GM06990 (cell line): ENCODE data around the gene HSPB3.

Experiments
- DNase-seq: peaks from one replicate; pipeline ENCODE4 v3.0.0-alpha.2; 2011; ENCODE audit not compliant: insufficient read length; ENCODE audit errors: extremely low read depth
- H3K27me3 ChIP-seq: replicated peaks from 2 replicates; pipeline ENCODE4 v1.6.0; 2011; ENCODE audit warnings: low read length; ENCODE audit not compliant: control insufficient read depth, insufficient read depth
- H3K36me3 ChIP-seq: 2 replicates; pipeline ENCODE4 v1.5.1; 2011; ENCODE audit warnings: low read length; ENCODE audit not compliant: control insufficient read depth, insufficient read depth
- H3K4me3 ChIP-seq: replicated peaks from 2 replicates; pipeline ENCODE4 v1.5.1; 2011; ENCODE audit warnings: low read depth, mild to moderate bottlenecking, control low read depth, low read length
- CTCF ChIP-seq: IDR thresholded peaks from 2 replicates; pipeline ENCODE4 v1.5.1; 2011; ENCODE audit warnings: low read length, control low read depth, mild to moderate bottlenecking, inconsistent platforms; ENCODE audit not compliant: insufficient read depth, poor library complexity, severe bottlenecking

HSPB3 gene

GRCh38 chr5:54446379-54446732, 9.1 kb upstream of the HSPB3 start:
- no peak for DNase-seq
- H3K4me3 ChIP-seq = no peak overlapping the region
- H3K27me3 ChIP-seq = no peaks in the 10 kb centered on the region; the same call in 1 of the 2 replicates
- no peak for TF ChIP-seq CTCF
- no peaks in the 10 kb centered on the region for H3K36me3 ChIP-seq

- no peak for TF ChIP-seq CTCF
- no peak for DNase-seq
- no peaks in the 10 kb centered on the region; the same call in 1 of the 2 replicates for H3K27me3 ChIP-seq
- H3K4me3 ChIP-seq = no peak overlapping the region
- no peaks in the 10 kb centered on the region for H3K36me3 ChIP-seq
Observed at GRCh38 chr5:54449923-54450322, 5.6 kb upstream of the HSPB3 start.

- Histone ChIP-seq H3K36me3 (no peaks in the 10 kb centered on the region), H3K27me3 (no peaks in the 10 kb centered on the region; the same call in 1 of the 2 replicates), H3K4me3 (no peak overlapping the region)
- TF ChIP-seq CTCF = no peak
- no peak for DNase-seq
Observed at GRCh38 chr5:54450542-54450941, 5.0 kb upstream of the HSPB3 start.

GRCh38 chr5:54453046-54453445, 2.5 kb upstream of the HSPB3 start:
- peaks cover 2% of the 10 kb centered on the region for H3K27me3 ChIP-seq
- no peak for DNase-seq
- H3K36me3 ChIP-seq = no peaks in the 10 kb centered on the region
- H3K4me3 ChIP-seq = no peak overlapping the region
- no peak for TF ChIP-seq CTCF

GRCh38 chr5:54454602-54455001, 897 bp upstream of the HSPB3 start:
- peaks cover 2% of the 10 kb centered on the region for H3K27me3 ChIP-seq
- no peak for TF ChIP-seq CTCF

More at GRCh38 chr5:54454602-54455001, 897 bp upstream of the HSPB3 start:
- DNase-seq = no peak
- no peaks in the 10 kb centered on the region for H3K36me3 ChIP-seq
- no peak overlapping the region for H3K4me3 ChIP-seq
